Measurements from ENCODE around the gene TPH1. TPM values are rescaled to one million over a fixed set of nuclear protein-coding genes. Genes with fewer than 3 reads are reported as not detected.

The TPH1 gene
- total RNA-seq, 1 donor from 2014 or later = 5.0 TPM

DNA sequence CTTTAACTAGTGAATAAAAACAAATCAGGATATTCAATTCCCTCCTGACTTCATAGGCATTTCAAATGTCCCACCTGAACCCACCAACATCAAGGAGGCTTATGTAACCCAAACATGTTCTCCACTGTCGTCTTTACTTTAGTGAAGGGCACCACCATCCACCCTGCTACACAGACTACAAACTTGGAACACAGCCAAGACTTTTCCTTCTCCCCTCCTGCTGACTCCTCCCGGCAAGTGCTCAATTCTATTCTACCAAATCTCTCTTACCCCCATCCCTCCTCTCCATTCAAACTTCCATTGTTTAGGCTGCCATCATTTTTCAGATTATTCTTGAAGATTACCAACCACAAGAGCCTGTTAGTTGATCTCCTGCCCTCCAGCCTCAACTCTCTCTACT, 35.5 kb upstream of the TPH1 start:
- Mint-ChIP-seq H3K36me3 (ENCODE audit: low read depth) (peaks cover 25% of the 10 kb centered on the region), H3K4me3 (ENCODE audit: unreplicated experiment) (no peak overlapping the region), H3K9me3 (ENCODE audit: low read depth) (no peaks in the 10 kb centered on the region), H3K27me3 (ENCODE audit: low read depth) (no peaks in the 10 kb centered on the region), H3K4me1 (ENCODE audit: low read depth) (peaks cover 14% of the 10 kb centered on the region), H3K27ac (ENCODE audit: unreplicated experiment) (no peak overlapping the region)
- DNase-seq (ENCODE audit: low spot score) = no peak
- TF ChIP-seq, protein P1, sequence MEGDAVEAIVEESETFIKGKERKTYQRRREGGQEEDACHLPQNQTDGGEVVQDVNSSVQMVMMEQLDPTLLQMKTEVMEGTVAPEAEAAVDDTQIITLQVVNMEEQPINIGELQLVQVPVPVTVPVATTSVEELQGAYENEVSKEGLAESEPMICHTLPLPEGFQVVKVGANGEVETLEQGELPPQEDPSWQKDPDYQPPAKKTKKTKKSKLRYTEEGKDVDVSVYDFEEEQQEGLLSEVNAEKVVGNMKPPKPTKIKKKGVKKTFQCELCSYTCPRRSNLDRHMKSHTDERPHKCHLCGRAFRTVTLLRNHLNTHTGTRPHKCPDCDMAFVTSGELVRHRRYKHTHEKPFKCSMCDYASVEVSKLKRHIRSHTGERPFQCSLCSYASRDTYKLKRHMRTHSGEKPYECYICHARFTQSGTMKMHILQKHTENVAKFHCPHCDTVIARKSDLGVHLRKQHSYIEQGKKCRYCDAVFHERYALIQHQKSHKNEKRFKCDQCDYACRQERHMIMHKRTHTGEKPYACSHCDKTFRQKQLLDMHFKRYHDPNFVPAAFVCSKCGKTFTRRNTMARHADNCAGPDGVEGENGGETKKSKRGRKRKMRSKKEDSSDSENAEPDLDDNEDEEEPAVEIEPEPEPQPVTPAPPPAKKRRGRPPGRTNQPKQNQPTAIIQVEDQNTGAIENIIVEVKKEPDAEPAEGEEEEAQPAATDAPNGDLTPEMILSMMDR (IDR thresholded peaks at IDR 0.05) = no peak

DNA sequence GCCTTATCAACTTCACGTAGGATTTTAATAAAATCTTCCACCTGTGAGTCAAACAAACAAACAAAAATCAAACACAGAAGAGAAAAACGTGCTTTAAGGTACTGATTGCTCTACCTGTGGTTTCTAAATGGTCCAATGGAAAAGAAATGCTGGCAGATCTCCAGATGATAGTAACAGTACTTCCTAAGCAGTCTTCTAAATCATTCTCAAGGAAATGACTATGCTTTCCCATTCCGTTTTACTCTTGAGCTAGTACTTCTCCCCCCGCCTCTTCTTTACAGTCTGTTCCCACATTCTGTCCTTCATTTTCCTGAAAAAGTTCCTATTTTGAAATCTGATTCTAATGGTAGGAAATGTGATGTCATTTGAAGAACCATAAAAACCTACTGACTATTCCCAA, 34.4 kb upstream of the TPH1 start:
- TF ChIP-seq, protein P1 (IDR thresholded peaks at IDR 0.05) = no peak
- no peak overlapping the region for H3K4me3 Mint-ChIP-seq (ENCODE audit: unreplicated experiment)

DNA sequence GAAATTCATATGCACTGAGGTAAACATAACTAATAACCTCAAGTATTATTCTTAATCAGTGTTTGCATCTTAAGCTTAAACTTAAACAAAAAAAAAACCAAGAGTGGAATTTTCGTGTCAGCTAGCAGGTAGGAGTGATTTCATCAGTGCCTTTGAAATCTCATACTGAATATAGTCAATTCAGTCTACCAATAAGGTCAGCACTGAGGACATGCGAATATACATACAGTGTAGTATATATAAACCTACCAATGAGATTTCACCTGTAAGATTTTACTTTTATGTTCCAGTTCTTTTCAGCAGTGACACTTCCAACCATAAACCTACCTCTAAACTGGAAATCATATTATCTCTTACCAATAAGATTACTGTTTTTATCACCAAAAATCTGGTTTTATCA, 32.8 kb upstream of the TPH1 start:
- TF ChIP-seq, protein P1 (IDR thresholded peaks at IDR 0.05) = no peak
- H3K9me3 Mint-ChIP-seq (ENCODE audit: low read depth) = no peaks in the 10 kb centered on the region
- no peaks in the 10 kb centered on the region for H3K27me3 Mint-ChIP-seq (ENCODE audit: low read depth)
- H3K4me3 Mint-ChIP-seq (ENCODE audit: unreplicated experiment) = no peak overlapping the region
- DNase-seq (ENCODE audit: low spot score) = no peak
- H3K27ac Mint-ChIP-seq (ENCODE audit: unreplicated experiment) = no peak overlapping the region
- peaks cover 5% of the 10 kb centered on the region for H3K4me1 Mint-ChIP-seq (ENCODE audit: low read depth)
- H3K36me3 Mint-ChIP-seq (ENCODE audit: low read depth) = peaks cover 23% of the 10 kb centered on the region

More for the DNA sequence above, 34.4 kb upstream of the TPH1 start:
- Mint-ChIP-seq H3K9me3 (ENCODE audit: low read depth) (no peaks in the 10 kb centered on the region), H3K27me3 (ENCODE audit: low read depth) (no peaks in the 10 kb centered on the region), H3K36me3 (ENCODE audit: low read depth) (peaks cover 25% of the 10 kb centered on the region), H3K27ac (ENCODE audit: unreplicated experiment) (peak overlapping the region; percentile 2), H3K4me1 (ENCODE audit: low read depth) (peaks cover 12% of the 10 kb centered on the region)
- DNase-seq (ENCODE audit: low spot score) = no peak

DNA sequence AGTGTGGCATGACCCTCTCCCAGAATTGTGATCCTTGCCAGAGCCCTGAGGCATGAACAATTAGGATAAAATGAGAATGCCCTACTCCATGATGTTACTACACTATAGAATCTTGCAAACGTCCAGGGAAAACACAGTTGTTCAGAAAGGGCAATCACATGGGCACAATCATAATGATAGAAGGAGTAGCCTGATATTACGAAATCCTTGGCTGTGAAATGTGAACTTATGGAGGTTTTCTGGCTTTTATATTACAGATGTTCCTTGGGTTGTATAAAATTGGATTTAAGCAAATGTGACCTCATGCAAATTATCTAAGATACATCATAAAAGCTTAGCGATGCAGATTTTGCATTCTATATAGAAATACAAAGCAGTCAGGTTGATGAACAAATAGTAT, 29.4 kb upstream of the TPH1 start:
- no peak for DNase-seq (ENCODE audit: low spot score)
- H3K9me3 Mint-ChIP-seq (ENCODE audit: low read depth) = no peaks in the 10 kb centered on the region
- peaks cover 9% of the 10 kb centered on the region for H3K36me3 Mint-ChIP-seq (ENCODE audit: low read depth)
- no peak overlapping the region for H3K27ac Mint-ChIP-seq (ENCODE audit: unreplicated experiment)
- H3K27me3 Mint-ChIP-seq (ENCODE audit: low read depth) = no peaks in the 10 kb centered on the region
- H3K4me1 Mint-ChIP-seq (ENCODE audit: low read depth) = no peaks in the 10 kb centered on the region
- TF ChIP-seq, protein P1 (IDR thresholded peaks at IDR 0.05) = no peak
- no peak overlapping the region for H3K4me3 Mint-ChIP-seq (ENCODE audit: unreplicated experiment)

DNA sequence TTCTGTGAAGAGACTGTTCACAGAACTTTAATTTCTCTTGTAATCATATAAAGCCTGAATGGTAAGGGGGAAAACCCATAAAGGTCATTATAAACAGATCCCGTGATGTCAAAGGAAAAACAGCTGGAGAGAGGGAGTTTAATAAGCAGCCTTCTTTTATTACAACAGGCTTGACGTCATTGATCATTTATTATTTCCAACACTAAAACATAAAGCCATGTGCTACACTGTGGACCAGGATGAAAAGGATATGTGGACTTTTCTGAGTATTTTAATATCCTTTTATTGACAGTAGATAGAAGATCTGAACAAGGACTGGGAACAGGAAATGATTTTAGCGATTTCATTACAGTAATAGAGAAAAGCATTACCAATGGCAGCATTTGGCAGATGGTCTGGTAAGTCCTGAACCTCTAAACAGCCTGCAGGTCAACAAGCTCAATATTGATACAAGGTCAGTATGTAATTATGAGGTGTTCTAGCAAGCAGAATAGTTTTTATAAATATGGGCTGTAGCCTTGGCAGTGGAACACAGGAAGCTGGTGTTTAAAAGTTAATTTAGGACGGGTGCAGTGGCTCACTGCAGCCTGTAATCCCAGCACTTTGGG, 25.1 kb upstream of the TPH1 start:
- Mint-ChIP-seq H3K4me3 (ENCODE audit: unreplicated experiment) (no peak overlapping the region), H3K9me3 (ENCODE audit: low read depth) (no peaks in the 10 kb centered on the region), H3K27me3 (ENCODE audit: low read depth) (no peaks in the 10 kb centered on the region), H3K36me3 (ENCODE audit: low read depth) (peaks cover 4% of the 10 kb centered on the region), H3K4me1 (ENCODE audit: low read depth) (peaks cover 5% of the 10 kb centered on the region), H3K27ac (ENCODE audit: unreplicated experiment) (no peak overlapping the region)
- DNase-seq (ENCODE audit: low spot score) = no peak
- TF ChIP-seq, protein P1 (IDR thresholded peaks at IDR 0.05) = no peak
